SK-N-SH (cell line): ENCODE data around the gene MFSD12. TPM values are rescaled to one million over a fixed set of nuclear protein-coding genes. Genes with fewer than 3 reads are reported as not detected.

Source experiments
- CTCF ChIA-PET: fragments of 300-600, 350-600 bp; formaldehyde crosslinking; extraction: SDS; loops from one replicate; lab custom pipeline; 2021; lab: Yijun Ruan, JAX
- POLR2A ChIA-PET: fragments of 350-600 bp; sonication (Branson Sonifier 250); formaldehyde crosslinking; extraction: SDS; loops from one replicate; lab custom pipeline; 2020; ENCODE audit warnings: antibody characterized with exemption, inconsistent platforms; lab: Yijun Ruan, JAX
- DNase-seq: peaks from one replicate; pipeline ENCODE4 v3.0.0; 2012
- H2AFZ ChIP-seq: fragments of 200-600 bp; sonication (generic); 2 replicates; pipeline ENCODE4 v1.8.1; 2016; ENCODE audit warnings: antibody characterized with exemption, mild to moderate bottlenecking, low read depth
- H3F3A ChIP-seq: fragments of 200-600 bp; sonication (generic); replicated peaks from 2 replicates; pipeline ENCODE3; 2016; ENCODE audit warnings: antibody characterized with exemption, mild to moderate bottlenecking; ENCODE audit not compliant: insufficient read depth
- H3K27ac ChIP-seq, 2 experiments: fragments of 200-500 bp in 1 of 2; fragments of 200-600 bp in 1 of 2; sonication (Bioruptor generic) in 1 of 2; sonication (generic), shearing (Covaris generic) in 1 of 2; 2 replicates each; pipeline versions ENCODE4 v1.5.1 to v1.6.1; 2014 to 2016; ENCODE audit warnings: low read depth in 2 of 2, inconsistent platforms in 1 of 2, low read length in 1 of 2, mild to moderate bottlenecking in 1 of 2, mixed read lengths in 1 of 2
- H3K27me3 ChIP-seq: fragments of 200-600 bp; sonication (generic), shearing (Covaris generic); 2 replicates; pipeline ENCODE4 v1.6.1; 2016; ENCODE audit warnings: mixed run types; ENCODE audit not compliant: insufficient read depth
- H3K36me3 ChIP-seq, 2 experiments: fragments of 200-500 bp in 1 of 2; fragments of 200-600 bp in 1 of 2; sonication (Bioruptor generic) in 1 of 2; sonication (generic) in 1 of 2; replicated peaks in 1 of 2; 2 replicates each; pipeline versions ENCODE3 to v1.5.1; 2014 to 2016; ENCODE audit warnings: low read length in 1 of 2, mild to moderate bottlenecking in 1 of 2; ENCODE audit not compliant: insufficient read depth in 2 of 2, control insufficient read depth in 1 of 2
- H3K4me1 ChIP-seq, 2 experiments: fragments of 200-500 bp in 1 of 2; fragments of 200-600 bp in 1 of 2; sonication (Bioruptor generic) in 1 of 2; sonication (generic), shearing (Covaris generic) in 1 of 2; 2 replicates each; pipeline versions ENCODE4 v1.5.1 to v1.6.1; 2014 to 2016; ENCODE audit warnings: low read depth in 1 of 2, low read length in 1 of 2, mixed run types in 1 of 2; ENCODE audit not compliant: insufficient read depth in 2 of 2, control insufficient read depth in 1 of 2
- H3K4me2 ChIP-seq: fragments of 200-600 bp; sonication (generic), shearing (Covaris generic); 2 replicates; pipeline ENCODE4 v1.6.1; 2017; ENCODE audit warnings: mixed run types
- H3K4me3 ChIP-seq, 2 experiments: fragments of 200-500 bp in 1 of 2; fragments of 200-600 bp in 1 of 2; sonication (Bioruptor generic) in 1 of 2; sonication (generic), shearing (Covaris generic) in 1 of 2; 2 replicates each; pipeline versions ENCODE4 v1.5.1 to v1.8.1; 2014 to 2016; ENCODE audit warnings: low read depth in 2 of 2, inconsistent platforms in 1 of 2, low read length in 1 of 2, mild to moderate bottlenecking in 1 of 2, mixed read lengths in 1 of 2, moderate library complexity in 1 of 2
- H3K79me2 ChIP-seq: fragments of 200-600 bp; sonication (generic); 2 replicates; pipeline ENCODE4 v1.8.1; 2017; ENCODE audit warnings: mild to moderate bottlenecking; ENCODE audit not compliant: insufficient read depth
- H3K9ac ChIP-seq: fragments of 200-600 bp; sonication (generic); 2 replicates; pipeline ENCODE4 v1.6.1; 2017; ENCODE audit warnings: mixed run types
- H3K9me2 ChIP-seq: fragments of 200-600 bp; sonication (generic); 2 replicates; pipeline ENCODE4 v1.6.1; 2017; ENCODE audit warnings: mixed run types
- H3K9me3 ChIP-seq: fragments of 200-600 bp; sonication (generic); 2 replicates; pipeline ENCODE4 v1.6.1; 2017; ENCODE audit warnings: mixed run types, mild to moderate bottlenecking, moderate library complexity
- H4K20me1 ChIP-seq: fragments of 200-600 bp; sonication (generic); 2 replicates; pipeline ENCODE4 v1.6.1; 2017; ENCODE audit warnings: mild to moderate bottlenecking, mixed run types; ENCODE audit not compliant: insufficient read depth
- CHD2 ChIP-seq: fragments of 150-350 bp; IDR thresholded peaks from 2 replicates; pipeline ENCODE4 v1.6.1; 2018; ENCODE audit warnings: low read length; ENCODE audit not compliant: partially characterized antibody
- EP300 ChIP-seq, 2 experiments: IDR thresholded peaks; 2 replicates each; pipeline versions ENCODE4 v1.4.0 to v1.6.1; 2012; ENCODE audit warnings: borderline replicate concordance in 1 of 2, low read depth in 1 of 2, low read length in 1 of 2
- NFIC ChIP-seq: IDR thresholded peaks from 2 replicates; pipeline ENCODE4 v1.4.0; 2012; ENCODE audit warnings: borderline replicate concordance
- SIN3A ChIP-seq: IDR thresholded peaks from 2 replicates; pipeline ENCODE4 v1.6.1; 2012; ENCODE audit warnings: low read depth, mild to moderate bottlenecking, low read length, moderate library complexity, borderline replicate concordance
- SMC3 ChIP-seq: IDR thresholded peaks from 2 replicates; pipeline ENCODE4 v1.6.1; 2012; ENCODE audit warnings: low read depth, low read length, improper control_type of control experiment
- TAF1 ChIP-seq: IDR thresholded peaks from 2 replicates; pipeline ENCODE4 v1.6.1; 2012; ENCODE audit warnings: low read depth, mild to moderate bottlenecking, low read length, moderate library complexity, borderline replicate concordance
- TEAD4 ChIP-seq: IDR thresholded peaks from 2 replicates; pipeline ENCODE4 v1.4.0; 2012; ENCODE audit warnings: mild to moderate bottlenecking, borderline replicate concordance; ENCODE audit not compliant: insufficient read depth
- WGBS: methylation state at CpG from one replicate; pipeline ENCODE4 v1.1.6; 2017; ENCODE audit warnings: low lambda C conversion rate; 5-methylcytosine and 5-hydroxymethylcytosine counted together
- polyA plus RNA-seq, 3 experiments: library from polyadenylated mRNA; depleted of rRNA; stranded (reverse); fragments of >200 nt; gene quantifications; 2 replicates each; pipeline ENCODE4 v1.2.3, GENCODE V29; 2012
- TF ChIP-seq, protein P1 (sequence below): IDR thresholded peaks from 2 replicates; pipeline ENCODE4; 2012
- TF ChIP-seq, protein P2 (sequence below): fragments of 150-350 bp; IDR thresholded peaks from 2 replicates; pipeline ENCODE4 v1.6.1; 2017; ENCODE audit warnings: antibody characterized with exemption, low read length, low read depth, borderline replicate concordance

Gene MFSD12
- polyA plus RNA-seq, 1 of the 3 experiments (the other 2 are of a cell fraction), result 53.3 TPM

DNA sequence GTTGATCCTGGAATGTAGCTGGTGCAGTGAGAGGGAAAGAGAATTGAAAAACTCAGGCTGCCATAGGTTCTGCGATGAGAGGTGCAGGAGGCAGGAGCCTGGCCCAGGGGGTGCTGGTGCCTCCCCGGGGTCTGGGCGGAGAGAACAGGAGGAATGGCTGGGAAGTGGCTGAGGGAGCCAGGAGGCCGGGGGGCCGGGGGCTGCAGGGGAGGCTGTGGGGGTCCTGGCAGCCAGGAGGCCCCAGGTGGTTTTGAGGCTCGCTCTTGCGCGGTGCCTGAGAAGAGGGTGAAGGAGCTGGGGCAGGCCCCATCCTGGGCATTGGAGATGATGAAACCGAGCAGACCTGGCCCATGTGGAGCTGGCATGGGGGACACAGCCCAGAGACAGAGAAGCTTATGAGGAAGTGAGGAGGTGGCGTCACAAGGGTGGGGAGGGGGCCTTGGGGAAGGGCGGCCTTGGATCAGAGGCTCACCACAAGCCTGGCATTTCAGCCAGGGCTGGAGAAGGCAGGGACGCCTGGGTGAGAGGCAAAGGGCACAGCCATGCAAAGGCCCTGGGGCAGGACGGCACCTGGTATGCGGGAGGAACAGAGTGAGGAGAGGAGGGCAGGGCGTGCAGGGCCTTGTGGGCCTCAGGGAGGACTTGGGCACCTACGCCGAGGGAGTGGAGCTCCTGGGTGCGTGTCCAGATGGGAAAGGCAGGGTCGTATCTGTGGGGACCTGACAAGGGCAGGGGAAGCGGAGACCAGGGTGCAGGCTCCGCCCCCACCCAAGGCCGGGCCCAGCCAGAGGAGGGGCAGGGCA lies 19.7 kb downstream of the MFSD12 start:
- 92% methylated on average over 22 of the region's 22 CpGs for WGBS
- peaks cover 9% of the 10 kb centered on the region for H4K20me1 ChIP-seq
- no peaks in the 10 kb centered on the region for H3K79me2 ChIP-seq
- no peak overlapping the region for H2AFZ ChIP-seq
- H3K4me1 ChIP-seq, result no peaks in the 10 kb centered on the region; a peak in 1 of 4 replicates
- H3K9me2 ChIP-seq, result no peaks in the 10 kb centered on the region
- TF ChIP-seq NFIC, result no peak
- TF ChIP-seq, protein P1, sequence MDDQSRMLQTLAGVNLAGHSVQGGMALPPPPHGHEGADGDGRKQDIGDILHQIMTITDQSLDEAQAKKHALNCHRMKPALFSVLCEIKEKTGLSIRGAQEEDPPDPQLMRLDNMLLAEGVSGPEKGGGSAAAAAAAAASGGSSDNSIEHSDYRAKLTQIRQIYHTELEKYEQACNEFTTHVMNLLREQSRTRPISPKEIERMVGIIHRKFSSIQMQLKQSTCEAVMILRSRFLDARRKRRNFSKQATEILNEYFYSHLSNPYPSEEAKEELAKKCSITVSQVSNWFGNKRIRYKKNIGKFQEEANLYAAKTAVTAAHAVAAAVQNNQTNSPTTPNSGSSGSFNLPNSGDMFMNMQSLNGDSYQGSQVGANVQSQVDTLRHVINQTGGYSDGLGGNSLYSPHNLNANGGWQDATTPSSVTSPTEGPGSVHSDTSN, result peak; percentile 1; the same call in 1 of the 2 replicates
- TF ChIP-seq TEAD4, result no peak
- TF ChIP-seq SMC3, result no peak
- TF ChIP-seq TAF1, result no peak
- TF ChIP-seq SIN3A, result no peak
- TF ChIP-seq EP300 (IDR thresholded peaks at IDR 0.05; ENCODE audit: borderline replicate concordance in 1 of 2, low read depth in 1 of 2, low read length in 1 of 2), result no peak
- TF ChIP-seq CHD2, result no peak
- H3K4me3 ChIP-seq, result no peak overlapping the region
- H3K9me3 ChIP-seq, result no peaks in the 10 kb centered on the region
- H3K27me3 ChIP-seq, result no peaks in the 10 kb centered on the region
- DNase-seq, result no peak
- peaks cover 0 to 32% of the 10 kb centered on the region in 2 experiments for H3K36me3 ChIP-seq
- no peak overlapping the region for H3K27ac ChIP-seq
- H3K9ac ChIP-seq, result no peak overlapping the region
- peaks cover 9% of the 10 kb centered on the region for H3F3A ChIP-seq
- ChIA-PET CTCF (interaction anchor here (1.0 to 2.4 kb wide), 3 partner anchors 8 to 37 kb away, joined by 3 to 16 read pairs (median 4); no protein-coding TSS in a partner anchor), POLR2A (interaction anchor here (1.5 kb wide), 1 partner anchor 7 kb away, joined by 3 read pairs; no protein-coding TSS in a partner anchor)
- no peak overlapping the region for H3K4me2 ChIP-seq

- no peak overlapping the region for H3K4me3 ChIP-seq
- H2AFZ ChIP-seq, result no peak overlapping the region
- H3K9ac ChIP-seq, result no peak overlapping the region
- peaks cover 9% of the 10 kb centered on the region for H3F3A ChIP-seq
- WGBS, result 83% methylated on average over 9 of the region's 13 CpGs
- no peak for DNase-seq
- CTCF ChIA-PET, result interaction anchor here (1.0 to 2.4 kb wide), 5 partner anchors 9 to 37 kb away, joined by 3 to 16 read pairs (median 3); no protein-coding TSS in a partner anchor
- TF ChIP-seq, protein P1, result peak; percentile 7; the same call in 1 of the 2 replicates
- TF ChIP-seq, protein P2, sequence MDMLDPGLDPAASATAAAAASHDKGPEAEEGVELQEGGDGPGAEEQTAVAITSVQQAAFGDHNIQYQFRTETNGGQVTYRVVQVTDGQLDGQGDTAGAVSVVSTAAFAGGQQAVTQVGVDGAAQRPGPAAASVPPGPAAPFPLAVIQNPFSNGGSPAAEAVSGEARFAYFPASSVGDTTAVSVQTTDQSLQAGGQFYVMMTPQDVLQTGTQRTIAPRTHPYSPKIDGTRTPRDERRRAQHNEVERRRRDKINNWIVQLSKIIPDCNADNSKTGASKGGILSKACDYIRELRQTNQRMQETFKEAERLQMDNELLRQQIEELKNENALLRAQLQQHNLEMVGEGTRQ, result no peak
- TF ChIP-seq, all 33 proteins: peak for 1
- no peaks in the 10 kb centered on the region for H3K27me3 ChIP-seq
- peaks cover 0 to 35% of the 10 kb centered on the region in 2 experiments for H3K36me3 ChIP-seq
- H3K9me3 ChIP-seq, result no peaks in the 10 kb centered on the region
- no peaks in the 10 kb centered on the region for H3K79me2 ChIP-seq
- no peaks in the 10 kb centered on the region for H3K9me2 ChIP-seq
- no peaks in the 10 kb centered on the region; a peak in 1 of 4 replicates for H3K4me1 ChIP-seq
- no peak overlapping the region for H3K4me2 ChIP-seq
- H4K20me1 ChIP-seq, result peaks cover 9% of the 10 kb centered on the region
- POLR2A ChIA-PET, result interaction anchor here (0.5 to 1.5 kb wide), 3 partner anchors 8 to 58 kb away, joined by 3 to 6 read pairs (median 3); no protein-coding TSS in a partner anchor
- H3K27ac ChIP-seq, result no peak overlapping the region
Measured at GRCh38 chr19:3537101-3537437, 20.3 kb downstream of the MFSD12 start.
